NCI-H446 treated with DMSO at 0.1 percent for 48 hours (cell line): ENCODE data around the gene NAA40.

Experiments used
- DNase-seq: peaks from one replicate; lab custom pipeline; 2025; lab: John Stamatoyannopoulos, UW

The NAA40 gene

GRCh38 chr11:63986932-63987513, 48.2 kb downstream of the NAA40 start:
- DNase-seq: no peak

- no peak for DNase-seq
These were observed 52.8 kb downstream of the NAA40 start for GRCh38 chr11:63991558-63991957.

- no peak for DNase-seq
These were observed 54.3 kb downstream of the NAA40 start for GRCh38 chr11:63993100-63993499.

- no peak for DNase-seq
These were observed 55.2 kb downstream of the NAA40 start for GRCh38 chr11:63993993-63994392.

GRCh38 chr11:63996512-63996911, 57.7 kb downstream of the NAA40 start:
- no peak for DNase-seq

GRCh38 chr11:63997104-63997700, 58.4 kb downstream of the NAA40 start:
- no peak for DNase-seq

GRCh38 chr11:63997801-63998337, 59.1 kb downstream of the NAA40 start:
- no peak for DNase-seq

GRCh38 chr11:63998558-63999348, 60.0 kb downstream of the NAA40 start:
- DNase-seq: no peak

GRCh38 chr11:63999349-64000025, 60.7 kb downstream of the NAA40 start:
- no peak for DNase-seq

GRCh38 chr11:64000026-64000739, 61.4 kb downstream of the NAA40 start:
- DNase-seq: no peak

- no peak for DNase-seq
These were observed 62.1 kb downstream of the NAA40 start for GRCh38 chr11:64000740-64001483.

- DNase-seq: no peak
These were observed 63.0 kb downstream of the NAA40 start for GRCh38 chr11:64001484-64002420.

- DNase-seq: no peak
These were observed 65.2 kb downstream of the NAA40 start for GRCh38 chr11:64003807-64004589.

GRCh38 chr11:64004590-64004984, 65.8 kb downstream of the NAA40 start:
- no peak for DNase-seq

- no peak for DNase-seq
These were observed 66.9 kb downstream of the NAA40 start for GRCh38 chr11:64005691-64006090.

GRCh38 chr11:64006398-64006797, 67.6 kb downstream of the NAA40 start:
- no peak for DNase-seq
